ENCODE results near the gene TMEM45A. TPM values are rescaled to one million over a fixed set of nuclear protein-coding genes. Genes with fewer than 3 reads are reported as not detected.
A peak's percentile ranks its signal among the peaks of the same experiment; 100 is the strongest.
"Not testable (repeated sequence)": the region's sequence is repeated elsewhere in the genome, so short reads cannot be mapped to it uniquely, and the experiment has no call there.

Gene TMEM45A
- total RNA-seq, 2 experiments from 2014 or later: 1.1 to 1.3 TPM

- Mint-ChIP-seq H3K36me3 (ENCODE audit: low read depth) (no peaks in the 10 kb centered on the region), H3K27me3 (peaks cover 3% of the 10 kb centered on the region), H3K4me1 (no peaks in the 10 kb centered on the region), H3K9me3 (no peaks in the 10 kb centered on the region), H3K4me3 (no peak overlapping the region), H3K27ac (no peak overlapping the region)
- ChIA-PET POLR2A (no interaction called here), CTCF (interaction anchor here (1.2 kb wide), 1 partner anchor 14 kb away, joined by 3 read pairs; no protein-coding TSS in a partner anchor)
- DNase-seq: no peak
Observed at GRCh38 chr3:100575704-100576103, 83.3 kb downstream of the TMEM45A start.

- CTCF ChIA-PET: interaction anchor here (1.7 kb wide), 1 partner anchor 14 kb away, joined by 5 read pairs; no protein-coding TSS in a partner anchor
- no peak for DNase-seq
- Mint-ChIP-seq H3K27me3 (peaks cover 5% of the 10 kb centered on the region), H3K36me3 (ENCODE audit: low read depth) (no peaks in the 10 kb centered on the region), H3K27ac (no peak overlapping the region), H3K4me3 (no peak overlapping the region), H3K4me1 (no peaks in the 10 kb centered on the region), H3K9me3 (no peaks in the 10 kb centered on the region)
- POLR2A ChIA-PET: interaction anchor here (0.5 kb wide), 1 partner anchor 295 kb away, joined by 3 read pairs; no protein-coding TSS in a partner anchor
Observed at GRCh38 chr3:100577382-100578008, 85.1 kb downstream of the TMEM45A start.

GRCh38 chr3:100578646-100579045 lies 86.2 kb downstream of the TMEM45A start:
- CTCF ChIA-PET: no interaction called here
- POLR2A ChIA-PET: no interaction called here
- DNase-seq: no peak
- peaks cover 5% of the 10 kb centered on the region for H3K27me3 Mint-ChIP-seq
- no peaks in the 10 kb centered on the region for H3K9me3 Mint-ChIP-seq
- H3K36me3 Mint-ChIP-seq (ENCODE audit: low read depth): no peaks in the 10 kb centered on the region
- no peaks in the 10 kb centered on the region for H3K4me1 Mint-ChIP-seq
- H3K4me3 Mint-ChIP-seq: no peak overlapping the region
- H3K27ac Mint-ChIP-seq: no peak overlapping the region

GRCh38 chr3:100580147-100580546 lies 87.7 kb downstream of the TMEM45A start:
- ChIA-PET CTCF (no interaction called here), POLR2A (no interaction called here)
- no peaks in the 10 kb centered on the region for H3K9me3 Mint-ChIP-seq
- H3K27me3 Mint-ChIP-seq: peaks cover 5% of the 10 kb centered on the region
- DNase-seq: no peak
- H3K4me3 Mint-ChIP-seq: no peak overlapping the region
- no peaks in the 10 kb centered on the region for H3K4me1 Mint-ChIP-seq
- H3K36me3 Mint-ChIP-seq (ENCODE audit: low read depth): no peaks in the 10 kb centered on the region
- no peak overlapping the region for H3K27ac Mint-ChIP-seq

- H3K27me3 Mint-ChIP-seq: peaks cover 5% of the 10 kb centered on the region
- H3K36me3 Mint-ChIP-seq (ENCODE audit: low read depth): no peaks in the 10 kb centered on the region
- ChIA-PET CTCF (interaction anchor here (1.0 kb wide), 1 partner anchor 11 kb away, joined by 3 read pairs; no protein-coding TSS in a partner anchor), POLR2A (no interaction called here)
- no peak overlapping the region for H3K27ac Mint-ChIP-seq
- no peaks in the 10 kb centered on the region for H3K4me1 Mint-ChIP-seq
- DNase-seq: no peak
- H3K9me3 Mint-ChIP-seq: no peaks in the 10 kb centered on the region
- no peak overlapping the region for H3K4me3 Mint-ChIP-seq
Observed at GRCh38 chr3:100581650-100582049, 89.2 kb downstream of the TMEM45A start.

- DNase-seq; H3K27ac Mint-ChIP-seq; H3K4me3 Mint-ChIP-seq; POLR2A ChIA-PET; H3K9me3 Mint-ChIP-seq; H3K4me1 Mint-ChIP-seq; H3K27me3 Mint-ChIP-seq; H3K36me3 Mint-ChIP-seq (ENCODE audit: low read depth): not testable (repeated sequence)
- CTCF ChIA-PET: interaction anchor here (2.0 kb wide), 1 partner anchor 119 kb away, joined by 4 read pairs; no protein-coding TSS in a partner anchor
Observed at GRCh38 chr3:100582157-100582556, 89.7 kb downstream of the TMEM45A start.

GRCh38 chr3:100584101-100584660 lies 91.8 kb downstream of the TMEM45A start:
- Mint-ChIP-seq H3K4me1 (no peaks in the 10 kb centered on the region), H3K36me3 (ENCODE audit: low read depth) (no peaks in the 10 kb centered on the region), H3K27ac (no peak overlapping the region), H3K9me3 (no peaks in the 10 kb centered on the region), H3K4me3 (no peak overlapping the region), H3K27me3 (peaks cover 8% of the 10 kb centered on the region)
- CTCF ChIA-PET: interaction anchor here (2.0 kb wide), 1 partner anchor 121 kb away, joined by 4 read pairs; no protein-coding TSS in a partner anchor
- DNase-seq: no peak
- POLR2A ChIA-PET: no interaction called here

- H3K4me3 Mint-ChIP-seq: no peak overlapping the region
- H3K4me1 Mint-ChIP-seq: peaks cover 3% of the 10 kb centered on the region
- ChIA-PET CTCF (no interaction called here), POLR2A (no interaction called here)
- no peaks in the 10 kb centered on the region for H3K9me3 Mint-ChIP-seq
- no peak overlapping the region for H3K27ac Mint-ChIP-seq
- no peak for DNase-seq
- H3K27me3 Mint-ChIP-seq: peaks cover 2% of the 10 kb centered on the region
- no peaks in the 10 kb centered on the region for H3K36me3 Mint-ChIP-seq (ENCODE audit: low read depth)
Observed at GRCh38 chr3:100586832-100587231, 94.4 kb downstream of the TMEM45A start.

GRCh38 chr3:100588251-100588650 lies 95.8 kb downstream of the TMEM45A start:
- CTCF ChIA-PET: interaction anchor here (4.6 kb wide), 1 partner anchor 125 kb away, joined by 70 read pairs; no protein-coding TSS in a partner anchor
- Mint-ChIP-seq H3K4me1 (peaks cover 3% of the 10 kb centered on the region), H3K27me3 (peaks cover 6% of the 10 kb centered on the region), H3K27ac (no peak overlapping the region), H3K9me3 (no peaks in the 10 kb centered on the region), H3K4me3 (no peak overlapping the region), H3K36me3 (ENCODE audit: low read depth) (no peaks in the 10 kb centered on the region)
- POLR2A ChIA-PET: no interaction called here
- DNase-seq: no peak

GRCh38 chr3:100590114-100590839 lies 97.9 kb downstream of the TMEM45A start:
- Mint-ChIP-seq H3K4me3 (no peak overlapping the region), H3K4me1 (peaks cover 3% of the 10 kb centered on the region), H3K36me3 (ENCODE audit: low read depth) (no peaks in the 10 kb centered on the region), H3K27ac (no peak overlapping the region), H3K9me3 (no peaks in the 10 kb centered on the region), H3K27me3 (peaks cover 6% of the 10 kb centered on the region)
- CTCF ChIA-PET: interaction anchor here (0.9 to 5.2 kb wide), 12 partner anchors 10 to 758 kb away, joined by 3 to 70 read pairs (median 5); no protein-coding TSS in a partner anchor
- POLR2A ChIA-PET: no interaction called here
- peak; percentile 64 for DNase-seq

GRCh38 chr3:100590840-100591147 lies 98.4 kb downstream of the TMEM45A start:
- no peaks in the 10 kb centered on the region for H3K9me3 Mint-ChIP-seq
- no peak overlapping the region for H3K4me3 Mint-ChIP-seq
- POLR2A ChIA-PET: interaction anchor here (1.6 kb wide), 1 partner anchor 189 kb away, joined by 3 read pairs; the partner anchor contains the start of gene LNP1
- peaks cover 3% of the 10 kb centered on the region for H3K4me1 Mint-ChIP-seq
- DNase-seq: no peak
- H3K27ac Mint-ChIP-seq: no peak overlapping the region
- CTCF ChIA-PET: interaction anchor here (0.8 to 5.2 kb wide), 10 partner anchors 10 to 758 kb away, joined by 3 to 70 read pairs (median 4); no protein-coding TSS in a partner anchor
- peaks cover 8% of the 10 kb centered on the region for H3K27me3 Mint-ChIP-seq
- H3K36me3 Mint-ChIP-seq (ENCODE audit: low read depth): no peaks in the 10 kb centered on the region

GRCh38 chr3:100591411-100591810 lies 99.0 kb downstream of the TMEM45A start:
- H3K27me3 Mint-ChIP-seq: peaks cover 14% of the 10 kb centered on the region
- no peaks in the 10 kb centered on the region for H3K9me3 Mint-ChIP-seq
- H3K4me3 Mint-ChIP-seq: no peak overlapping the region
- no peak for DNase-seq
- ChIA-PET POLR2A (interaction anchor here (1.6 kb wide), 1 partner anchor 190 kb away, joined by 3 read pairs; the partner anchor contains the start of gene LNP1), CTCF (interaction anchor here (0.6 to 5.2 kb wide), 14 partner anchors 9 to 759 kb away, joined by 3 to 70 read pairs (median 4); partner anchors contain the start of genes TBC1D23 and TMEM45A)
- no peaks in the 10 kb centered on the region for H3K36me3 Mint-ChIP-seq (ENCODE audit: low read depth)
- no peak overlapping the region for H3K27ac Mint-ChIP-seq
- H3K4me1 Mint-ChIP-seq: peaks cover 3% of the 10 kb centered on the region

All from activated CD4-positive, alpha-beta memory T cell treated with anti-CD3 and anti-CD28 coated beads, Interleukin-2, amount 10 ng/mL, durations not matched to agents 7 days and 5 days (primary cell).